Measurements from ENCODE around the gene KLRC3.
"Not testable (repeated sequence)": the region's sequence is repeated elsewhere in the genome, so short reads cannot be mapped to it uniquely, and the experiment has no call there.

Gene KLRC3

DNA sequence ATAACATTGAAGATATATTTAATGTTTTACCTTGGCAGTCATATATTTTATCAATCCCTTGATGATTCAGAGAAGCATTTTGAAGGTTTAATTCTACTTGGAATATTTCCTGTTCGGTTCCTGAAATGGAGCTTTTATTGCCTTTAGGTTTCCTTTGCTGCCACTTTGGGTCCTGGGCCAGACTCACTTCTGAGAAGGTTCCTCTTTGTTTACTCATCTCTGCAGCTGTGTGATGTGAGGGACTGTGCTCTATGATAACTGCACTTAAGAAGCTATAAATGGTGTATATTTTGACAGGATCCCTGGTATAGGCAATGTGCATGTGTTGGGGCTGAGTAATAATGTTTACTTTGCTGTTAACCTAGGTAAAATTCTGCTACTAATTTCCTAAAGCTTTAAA, at the start of gene KLRC3:
TSS of gene KLRC3 (minus strand) at position 262 of the 400 bp plus-strand sequence. CDS start at position 217, 45 bp downstream.
- DNase-seq (ENCODE audit: low read depth in 3 of 3, low spot score in 1 of 3) = not testable (repeated sequence)

DNA sequence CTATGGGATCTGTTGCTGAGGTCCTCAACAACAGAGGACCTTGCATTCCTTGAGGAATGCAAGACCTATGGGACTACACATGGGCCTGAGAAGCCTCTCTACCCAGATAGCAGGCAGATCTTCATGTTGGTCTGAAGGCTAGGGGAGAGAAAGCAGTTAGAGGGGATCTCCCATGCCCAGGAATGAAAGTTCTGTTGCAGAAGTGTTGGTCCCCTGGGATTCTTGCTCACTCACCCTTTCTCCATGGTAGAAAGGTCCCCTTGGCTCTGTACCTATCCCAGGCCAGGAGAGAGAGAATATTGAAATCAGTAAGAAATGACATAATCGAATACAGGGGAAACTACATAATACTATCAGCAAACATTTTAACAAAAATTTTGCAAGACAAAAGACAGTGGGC, 49.3 kb upstream of the KLRC3 start:
- no peak for DNase-seq (ENCODE audit: low read depth in 3 of 3, low spot score in 1 of 3)

DNA sequence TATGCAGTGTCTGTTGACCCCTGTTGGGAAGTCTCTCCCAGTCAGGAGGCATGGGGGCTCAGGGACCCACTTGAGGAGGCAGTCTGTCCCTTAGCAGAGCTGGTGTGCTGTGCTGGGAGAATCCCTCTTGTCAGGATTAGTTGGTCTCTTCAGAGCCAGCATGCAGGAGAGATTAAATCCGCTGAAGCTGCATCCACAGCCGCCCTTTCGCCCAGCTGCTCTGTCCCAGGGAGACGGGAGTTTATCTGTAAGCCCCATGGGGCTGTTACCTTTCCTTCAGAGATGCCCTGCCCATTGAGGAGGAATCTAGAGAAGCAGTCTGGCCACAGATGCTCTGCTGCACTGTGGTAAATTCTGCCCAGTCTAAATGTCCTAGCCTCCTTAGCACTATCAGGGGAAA, 45.9 kb upstream of the KLRC3 start:
- no peak for DNase-seq (ENCODE audit: low read depth in 3 of 3, low spot score in 1 of 3)

DNA sequence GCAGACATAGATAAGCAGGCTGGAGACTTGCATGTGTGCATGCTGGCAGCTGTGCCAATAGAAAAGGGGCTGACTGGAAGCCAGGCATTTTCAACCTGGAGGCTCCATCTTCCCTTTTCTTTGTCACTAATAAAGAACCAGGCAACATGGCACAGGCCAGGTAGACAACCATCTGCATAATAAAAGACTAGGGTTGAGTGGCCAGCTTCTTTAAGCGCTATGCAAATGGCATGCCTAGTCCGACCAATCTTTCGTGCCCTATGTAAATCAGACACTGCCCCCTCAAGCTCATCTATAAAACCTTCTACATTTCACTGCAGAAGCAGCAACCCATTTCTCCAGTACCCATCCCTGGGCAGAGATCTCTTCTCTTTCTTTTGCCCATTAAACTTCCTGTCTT, 37.4 kb upstream of the KLRC3 start:
- no peak for DNase-seq (ENCODE audit: low read depth in 3 of 3, low spot score in 1 of 3)

DNA sequence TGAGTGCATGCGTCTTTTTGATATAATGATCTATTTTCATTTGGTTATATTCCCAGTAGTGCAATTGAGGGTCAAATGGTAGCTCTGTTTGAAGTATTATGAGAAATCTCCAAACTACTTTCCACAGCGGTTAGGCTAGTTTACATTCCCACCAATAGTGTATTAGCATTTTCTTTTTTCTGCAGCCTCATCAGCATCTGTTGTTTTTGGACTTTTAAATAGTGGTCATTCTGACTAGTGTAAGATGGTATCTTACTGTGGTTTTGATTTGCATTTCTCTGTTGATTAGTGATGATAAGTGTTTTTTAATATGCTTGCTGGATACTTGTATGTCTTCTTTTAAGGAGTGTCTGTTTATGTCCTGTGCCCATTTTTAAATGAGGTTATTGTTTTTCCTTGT, 36.5 kb upstream of the KLRC3 start:
- no peak for DNase-seq (ENCODE audit: low read depth in 3 of 3, low spot score in 1 of 3)

DNA sequence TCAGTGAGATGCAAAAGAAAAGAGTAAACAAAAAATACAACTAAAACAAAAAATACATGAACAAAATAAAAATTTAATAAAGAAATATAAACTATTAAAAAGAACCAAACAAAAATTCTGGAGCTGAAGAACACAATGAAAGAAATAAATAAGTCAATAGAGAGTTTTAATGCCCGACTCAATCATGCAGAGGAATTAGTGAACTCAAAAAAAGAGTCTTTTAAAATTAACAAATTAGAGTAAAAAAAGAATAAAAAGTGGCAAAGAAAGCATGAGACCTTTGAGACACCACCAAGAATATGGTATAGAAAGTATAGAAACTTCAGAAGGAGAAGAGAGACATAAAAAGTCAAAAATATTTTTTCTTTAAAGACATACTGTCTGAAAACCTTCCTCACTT, 35.4 kb upstream of the KLRC3 start:
- DNase-seq (ENCODE audit: low read depth in 3 of 3, low spot score in 1 of 3) = no peak

DNA sequence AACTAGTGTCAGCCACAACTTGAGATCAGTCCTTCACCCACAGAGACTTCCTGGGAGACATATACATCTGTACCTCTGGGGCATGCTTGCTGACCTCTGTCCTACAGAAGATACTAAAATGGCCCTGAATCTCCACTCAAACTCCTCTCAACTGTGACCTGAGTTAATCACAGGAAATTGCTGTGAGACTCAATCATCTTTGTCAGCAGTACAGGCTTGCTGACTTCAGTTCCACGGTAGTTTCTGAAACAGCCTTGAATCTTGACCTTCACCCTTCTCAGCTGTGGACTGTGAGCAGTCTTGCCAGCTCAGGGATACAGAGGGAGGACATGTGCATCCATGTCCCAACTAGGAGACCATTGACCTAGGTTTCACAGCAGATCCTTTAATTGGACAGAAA, 34.1 kb upstream of the KLRC3 start:
- DNase-seq (ENCODE audit: low read depth in 3 of 3, low spot score in 1 of 3) = no peak

DNA sequence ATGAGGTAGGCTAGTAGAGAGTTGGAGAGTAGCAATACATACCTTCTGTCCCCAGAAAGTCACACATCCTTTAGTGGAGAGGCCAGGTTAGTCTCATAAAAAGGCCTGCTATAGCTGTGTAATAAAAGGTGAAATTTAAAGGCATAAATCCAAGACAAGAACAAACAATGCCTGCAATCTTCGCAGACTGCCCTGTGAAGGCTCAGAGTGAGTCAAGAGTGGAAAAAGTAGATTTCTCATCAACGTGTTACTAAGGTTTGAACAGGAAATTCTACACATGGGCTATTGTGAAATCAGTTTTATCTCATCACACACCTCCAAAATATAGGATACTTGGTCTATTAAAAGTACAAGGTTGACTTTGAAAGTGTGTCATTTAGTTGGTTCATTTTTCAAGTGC, 32.8 kb upstream of the KLRC3 start, which contains the start of gene KLRC1:
TSS of gene KLRC1 (minus strand) at position 222 of the 400 bp plus-strand sequence. CDS start 2,221 bp downstream, outside the sequence.
- DNase-seq (ENCODE audit: low read depth in 3 of 3, low spot score in 1 of 3) = no peak

DNA sequence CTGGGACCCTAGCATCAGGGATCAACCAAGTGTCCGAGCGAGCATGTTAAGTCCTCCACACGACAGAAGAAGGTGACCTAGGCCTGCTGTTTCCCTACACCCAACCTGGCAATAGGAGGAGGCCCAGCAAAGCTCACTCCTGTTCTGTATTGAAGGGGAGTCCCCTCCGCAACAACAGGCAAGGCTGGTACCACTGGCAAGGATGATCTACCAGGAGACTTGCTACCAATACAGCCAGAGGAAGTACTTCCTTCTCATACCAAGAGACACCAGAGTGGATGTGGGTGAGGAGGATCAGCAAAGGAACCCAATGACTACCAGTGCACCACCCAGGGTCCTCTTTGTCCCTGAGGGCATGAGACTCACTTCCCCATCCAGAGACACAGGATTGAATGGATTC, 27.8 kb upstream of the KLRC3 start:
- DNase-seq (ENCODE audit: low read depth in 3 of 3, low spot score in 1 of 3) = no peak

DNA sequence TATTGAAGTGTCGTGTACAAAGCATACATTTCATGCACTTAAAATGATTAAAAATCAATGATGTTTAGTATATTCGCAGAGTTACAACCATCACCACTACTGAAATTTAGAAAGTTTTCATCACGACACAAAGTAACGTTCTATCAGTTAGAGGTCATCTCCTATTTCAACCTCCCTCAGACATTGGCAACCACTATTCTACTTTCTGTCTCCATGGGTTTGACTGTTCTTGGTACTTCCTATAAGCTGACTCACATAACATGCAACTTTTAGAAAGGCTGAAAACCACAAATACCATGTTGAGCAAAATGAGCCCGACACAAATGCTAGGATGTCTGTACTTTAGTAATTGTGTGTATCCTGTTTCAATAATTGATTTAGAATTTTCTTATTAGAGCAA, 25.7 kb upstream of the KLRC3 start:
- DNase-seq (ENCODE audit: low read depth in 3 of 3, low spot score in 1 of 3) = not testable (repeated sequence)

DNA sequence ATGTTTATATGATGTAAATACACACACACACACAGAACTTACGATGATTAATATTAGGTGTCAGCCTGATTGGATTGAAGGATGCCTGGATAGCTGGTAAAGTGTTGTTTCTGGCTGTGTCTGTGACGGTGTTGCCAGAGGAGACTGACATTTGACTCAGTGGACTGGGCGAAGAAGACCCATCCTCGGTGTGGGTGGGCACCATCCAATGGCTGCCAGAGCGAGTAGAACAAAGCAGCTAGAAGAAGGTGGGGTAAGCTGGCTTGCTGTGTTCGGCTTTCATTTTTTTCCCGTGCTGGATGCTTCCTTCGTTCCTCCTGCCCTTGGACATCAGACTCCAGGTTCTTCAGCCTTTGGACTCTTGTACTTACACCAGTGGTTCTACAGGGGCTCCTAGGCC, 20.7 kb upstream of the KLRC3 start:
- not testable (repeated sequence) for DNase-seq (ENCODE audit: low read depth in 3 of 3, low spot score in 1 of 3)

DNA sequence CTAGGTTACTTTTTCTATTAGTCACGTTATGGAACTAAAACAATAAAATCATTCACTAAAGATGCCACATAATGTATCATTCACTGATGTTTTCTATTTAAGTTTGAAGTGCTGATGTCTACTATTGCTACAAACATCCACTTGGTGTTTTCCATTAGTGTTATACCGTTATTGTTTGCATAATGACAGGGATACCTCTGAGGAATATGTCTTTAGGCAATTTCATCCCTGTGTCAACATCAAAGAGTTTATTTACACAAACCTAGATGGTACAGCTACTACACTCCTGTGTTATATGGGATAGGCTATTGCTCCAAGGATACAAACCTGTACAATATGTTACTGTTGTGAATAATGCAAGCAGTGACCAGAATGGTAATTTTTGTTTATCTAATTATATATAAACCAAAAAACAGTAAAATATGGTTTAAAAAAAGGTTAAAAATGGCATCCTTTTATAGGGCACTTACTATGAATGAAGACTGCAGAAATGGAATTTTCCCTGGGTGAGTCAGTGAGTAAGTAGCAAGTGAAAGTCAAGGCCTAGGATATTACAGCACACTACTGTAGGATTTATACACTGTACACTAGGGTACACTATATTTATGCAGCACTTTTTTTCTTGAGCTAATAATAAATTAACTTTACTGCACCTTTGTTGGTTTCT, 19.3 kb upstream of the KLRC3 start:
- not testable (repeated sequence) for DNase-seq (ENCODE audit: low read depth in 3 of 3, low spot score in 1 of 3)

DNA sequence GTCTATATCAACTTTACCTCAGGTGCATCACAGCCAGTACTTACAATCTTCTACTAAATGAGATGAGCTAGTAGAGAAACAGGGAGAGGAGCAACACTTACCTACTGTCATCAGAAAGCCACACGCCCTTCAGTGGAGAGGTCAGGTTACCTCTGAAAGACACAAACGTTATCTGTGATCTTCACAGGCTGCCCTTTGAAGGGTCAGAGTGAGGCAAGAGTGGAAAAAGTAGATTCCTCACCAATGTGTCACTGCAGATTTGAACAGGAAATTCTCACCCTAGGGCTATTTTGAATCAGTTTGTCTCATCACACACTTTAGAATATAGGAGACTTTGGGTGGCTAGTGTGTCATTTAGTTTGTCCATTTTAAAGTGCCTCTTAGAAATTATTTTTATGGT, 17.2 kb upstream of the KLRC3 start:
- DNase-seq (ENCODE audit: low read depth in 3 of 3, low spot score in 1 of 3) = not testable (repeated sequence)

DNA sequence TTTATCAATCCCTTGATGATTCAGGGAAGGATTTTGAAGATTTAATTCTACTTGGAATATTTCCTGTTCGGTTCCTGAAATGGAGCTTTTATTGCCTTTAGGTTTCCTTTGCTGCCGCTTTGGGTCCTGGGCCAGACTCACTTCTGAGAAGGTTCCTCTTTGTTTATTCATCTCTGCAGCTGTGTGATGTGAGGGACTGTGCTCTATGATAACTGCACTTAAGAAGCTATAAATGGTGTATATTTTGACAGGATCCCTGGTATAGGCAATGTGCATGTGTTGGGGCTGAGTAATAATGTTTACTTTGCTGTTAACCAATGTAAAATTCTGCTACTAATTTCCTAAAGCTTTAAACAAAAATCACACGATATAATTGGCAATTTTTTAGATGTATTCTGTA, 15.4 kb upstream of the KLRC3 start, which contains the start of gene KLRC2:
TSS of gene KLRC2 (minus strand) at position 195 of the 400 bp plus-strand sequence. CDS start at position 171, 24 bp downstream.
- DNase-seq (ENCODE audit: low read depth in 3 of 3, low spot score in 1 of 3) = not testable (repeated sequence)

DNA sequence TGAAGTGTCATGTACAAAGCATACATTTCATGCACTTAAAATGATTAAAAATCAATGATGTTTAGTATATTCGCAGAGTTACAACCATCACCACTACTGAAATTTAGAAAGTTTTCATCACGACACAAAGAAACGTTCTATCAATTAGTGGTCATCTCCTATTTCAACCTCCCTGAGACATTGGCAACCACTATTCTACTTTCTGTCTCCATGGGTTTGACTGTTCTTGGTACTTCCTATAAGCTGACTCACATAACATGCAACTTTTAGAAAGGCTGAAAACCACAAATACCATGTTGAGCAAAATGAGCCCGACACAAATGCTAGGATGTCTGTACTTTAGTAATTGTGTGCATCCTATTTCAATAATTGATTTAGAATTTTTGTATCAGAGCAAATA, 10.2 kb upstream of the KLRC3 start:
- DNase-seq (ENCODE audit: low read depth in 3 of 3, low spot score in 1 of 3) = not testable (repeated sequence)

DNA sequence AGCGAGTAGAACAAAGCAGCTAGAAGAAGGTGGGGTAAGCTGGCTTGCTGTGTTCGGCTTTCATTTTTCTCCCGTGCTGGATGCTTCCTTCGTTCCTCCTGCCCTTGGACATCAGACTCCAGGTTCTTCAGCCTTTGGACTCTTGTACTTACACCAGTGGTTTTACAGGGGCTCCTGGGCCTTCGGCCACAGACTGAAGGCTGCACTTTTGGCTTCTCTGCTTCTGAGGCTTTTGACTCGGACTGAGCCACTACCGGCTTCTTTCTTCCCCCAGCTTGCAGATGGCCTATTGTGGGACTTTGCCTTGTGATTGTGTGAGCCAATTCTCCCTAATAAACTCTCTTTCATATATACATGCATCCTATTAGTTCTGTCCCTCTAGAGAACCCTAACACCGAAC, 5.5 kb upstream of the KLRC3 start:
- not testable (repeated sequence) for DNase-seq (ENCODE audit: low read depth in 3 of 3, low spot score in 1 of 3)

DNA sequence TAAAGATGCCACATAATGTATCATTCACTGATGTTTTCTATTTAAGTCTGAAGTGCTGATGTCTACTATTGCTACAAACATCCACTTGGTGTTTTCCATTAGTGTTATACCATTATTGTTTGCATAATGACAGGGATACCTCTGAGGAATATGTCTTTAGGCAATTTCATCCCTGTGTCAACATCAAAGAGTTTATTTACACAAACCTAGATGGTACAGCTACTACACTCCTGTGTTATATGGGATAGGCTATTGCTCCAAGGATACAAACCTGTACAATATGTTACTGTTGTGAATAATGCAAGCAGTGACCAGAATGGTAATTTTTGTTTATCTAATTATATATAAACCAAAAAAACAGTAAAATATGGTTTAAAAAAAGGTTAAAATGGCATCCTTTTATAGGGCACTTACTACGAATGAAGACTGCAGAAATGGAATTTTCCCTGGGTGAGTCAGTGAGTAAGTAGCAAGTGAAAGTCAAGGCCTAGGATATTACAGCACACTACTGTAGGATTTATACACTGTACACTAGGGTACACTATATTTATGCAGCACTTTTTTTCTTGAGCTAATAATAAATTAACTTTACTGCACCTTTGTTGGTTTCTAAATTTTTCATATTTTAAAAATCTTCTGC, 4.0 kb upstream of the KLRC3 start:
- DNase-seq (ENCODE audit: low read depth in 3 of 3, low spot score in 1 of 3) = not testable (repeated sequence)

DNA sequence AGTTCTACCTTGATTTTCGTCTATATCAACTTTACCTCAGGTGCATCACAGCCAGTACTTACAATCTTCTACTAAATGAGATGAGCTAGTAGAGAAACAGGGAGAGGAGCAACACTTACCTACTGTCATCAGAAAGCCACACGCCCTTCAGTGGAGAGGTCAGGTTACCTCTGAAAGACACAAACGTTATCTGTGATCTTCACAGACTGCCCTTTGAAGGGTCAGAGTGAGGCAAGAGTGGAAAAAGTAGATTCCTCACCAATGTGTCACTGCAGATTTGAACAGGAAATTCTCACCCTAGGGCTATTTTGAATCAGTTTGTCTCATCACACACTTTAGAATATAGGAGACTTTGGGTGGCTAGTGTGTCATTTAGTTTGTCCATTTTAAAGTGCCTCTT, 1.8 kb upstream of the KLRC3 start:
- DNase-seq (ENCODE audit: low read depth in 3 of 3, low spot score in 1 of 3) = not testable (repeated sequence)

DNA sequence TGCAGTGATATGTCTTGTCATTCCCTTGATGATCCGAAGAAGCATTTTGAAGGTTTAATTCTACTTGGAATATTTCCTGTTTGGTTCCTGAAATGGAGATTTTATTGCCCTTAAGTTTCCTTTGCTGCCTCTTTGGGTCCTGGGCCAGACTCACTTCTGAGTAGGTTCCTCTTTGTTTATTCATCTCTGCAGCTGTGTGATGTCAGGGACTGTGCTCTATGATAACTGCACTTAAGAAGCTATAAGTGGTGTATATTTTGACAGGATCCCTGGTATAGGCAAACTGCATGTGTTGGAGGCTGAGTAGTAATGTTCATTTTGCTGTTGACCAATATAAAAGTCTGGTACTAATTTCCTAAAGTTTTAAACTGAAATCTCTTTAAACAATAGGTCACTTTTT, 11.0 kb downstream of the KLRC3 start, which contains the start of gene KLRC4:
TSS of gene KLRC4 (minus strand) at position 366 of the 400 bp plus-strand sequence. CDS start at position 184, 182 bp downstream.
- no peak for DNase-seq (ENCODE audit: low read depth in 3 of 3, low spot score in 1 of 3)

DNA sequence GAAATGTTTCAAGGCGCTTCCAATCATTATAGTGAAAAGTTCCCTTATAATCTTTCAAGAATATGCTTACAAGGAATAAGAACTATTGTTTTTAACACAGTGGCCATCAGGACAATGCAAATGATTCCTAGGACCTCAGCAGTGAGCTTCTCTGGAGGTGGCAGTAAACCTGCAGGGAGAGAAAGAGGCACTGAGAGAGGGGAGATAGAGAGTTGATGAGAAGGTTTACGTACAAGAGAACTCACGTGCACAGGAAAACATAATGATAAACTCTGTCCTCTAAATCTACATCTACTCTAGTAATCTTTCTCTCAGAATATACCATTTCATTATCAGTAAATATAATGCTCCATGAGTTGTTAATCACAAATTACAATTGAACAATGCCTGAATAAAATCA, 11.6 kb downstream of the KLRC3 start:
- no peak for DNase-seq (ENCODE audit: low read depth in 3 of 3, low spot score in 1 of 3)

DNA sequence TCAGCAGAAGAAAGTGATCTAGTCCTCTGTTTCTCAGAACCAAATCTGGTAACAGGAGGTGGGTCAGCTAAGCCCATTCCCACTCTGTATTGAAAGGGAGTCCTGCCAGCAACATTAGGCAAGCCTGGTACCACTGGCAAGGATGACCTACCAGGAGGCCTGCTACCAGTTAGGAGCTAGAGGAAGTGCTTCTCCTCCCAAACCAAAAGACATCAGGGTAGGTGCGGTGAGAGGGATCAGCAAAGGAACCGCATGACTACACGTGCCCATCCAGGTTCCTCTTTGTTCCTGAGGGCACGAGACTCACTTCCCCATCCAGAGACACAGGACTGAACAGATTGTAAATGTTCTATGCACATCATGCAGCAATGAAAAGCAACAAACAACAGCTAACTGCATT, 13.7 kb downstream of the KLRC3 start:
- DNase-seq (ENCODE audit: low read depth in 3 of 3, low spot score in 1 of 3) = no peak

DNA sequence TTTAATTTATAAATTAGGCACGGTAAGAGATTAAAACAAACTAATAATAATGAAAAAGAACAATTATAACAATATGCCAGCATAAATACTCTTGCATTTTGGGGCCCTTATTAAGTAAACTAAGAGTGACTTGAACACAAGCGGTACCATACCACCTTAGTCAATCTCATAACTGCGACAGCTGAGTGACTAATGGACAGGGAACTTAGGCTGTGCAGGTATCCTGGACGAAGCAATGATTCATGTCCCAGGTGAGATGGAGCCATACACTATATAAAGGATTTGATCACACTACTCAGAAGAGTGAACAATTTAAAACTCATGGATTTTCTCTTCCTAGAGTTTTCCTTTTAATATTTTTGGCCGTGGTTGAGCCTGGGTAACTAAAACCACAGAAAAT, 15.1 kb downstream of the KLRC3 start:
- no peak for DNase-seq (ENCODE audit: low read depth in 3 of 3, low spot score in 1 of 3)

DNA sequence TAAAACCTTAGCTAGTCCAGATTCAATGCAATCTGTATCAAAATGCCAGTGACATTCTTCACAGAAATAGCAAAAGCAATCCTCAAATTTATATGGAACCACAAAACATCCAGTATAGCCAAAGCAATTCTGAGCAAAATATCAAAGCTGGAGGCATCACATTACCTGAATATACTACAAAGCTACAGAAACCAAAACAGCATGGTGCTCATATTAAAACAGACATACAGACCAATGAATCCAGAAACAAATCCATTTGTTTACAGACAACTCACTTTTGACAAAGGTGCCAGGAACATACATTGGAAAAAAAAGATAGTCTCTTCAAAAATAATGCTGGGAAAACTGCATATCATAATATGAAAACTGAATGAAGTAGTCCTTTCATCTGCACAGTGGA, 15.6 kb downstream of the KLRC3 start:
- DNase-seq (ENCODE audit: low read depth in 3 of 3, low spot score in 1 of 3) = no peak

Data from stimulated activated CD4-positive, alpha-beta T cell treated with anti-CD3 and anti-CD28 coated beads, TNF-alpha, amount 100 ng/mL, for 1 hour (primary cell).